ENCODE results near the gene LAMTOR4.
A peak's percentile ranks its signal among the peaks of the same experiment; 100 is the strongest.

LAMTOR4 gene

DNA sequence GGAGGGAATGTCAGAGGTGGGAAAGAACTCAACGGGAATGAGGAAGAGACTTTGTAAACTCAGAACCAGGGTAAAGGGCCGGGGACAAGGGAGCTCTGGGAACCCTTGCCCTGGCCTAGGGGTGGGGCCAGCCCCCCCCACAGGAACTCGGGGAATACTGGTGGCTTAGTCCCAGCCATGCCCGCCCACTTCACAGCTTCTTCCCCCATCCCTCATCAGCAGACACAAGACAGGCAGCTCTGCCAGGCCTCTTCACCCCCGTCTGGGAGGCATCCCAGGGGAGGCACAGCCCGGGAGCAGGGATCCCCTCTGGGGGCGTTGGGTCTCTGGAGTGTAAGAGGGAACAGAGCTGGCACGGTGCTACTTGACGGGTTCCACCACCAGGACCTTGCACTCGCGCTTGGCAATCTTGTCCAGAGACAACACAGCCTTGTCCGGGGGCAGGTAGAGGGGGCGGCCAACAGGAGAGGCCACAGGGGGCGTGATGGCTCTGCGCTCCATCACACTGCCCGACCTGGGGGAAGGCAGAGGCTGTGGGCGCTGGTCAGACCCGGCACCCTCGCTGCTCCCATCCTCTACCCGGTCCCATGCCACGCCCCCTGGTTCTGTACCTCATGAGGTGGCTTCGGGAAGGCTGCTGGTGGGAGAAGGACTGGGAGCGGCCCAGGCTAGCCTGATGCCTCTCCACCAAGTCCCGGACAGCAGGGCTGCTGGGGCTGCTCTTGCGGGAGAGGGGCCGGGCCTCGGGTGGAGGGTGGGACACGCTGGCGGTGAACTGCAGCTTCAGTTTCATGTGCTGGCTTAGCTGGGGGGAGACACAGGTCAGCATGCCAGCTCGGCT is 6.2 kb downstream of the LAMTOR4 start:
- no peak for DNase-seq

DNA sequence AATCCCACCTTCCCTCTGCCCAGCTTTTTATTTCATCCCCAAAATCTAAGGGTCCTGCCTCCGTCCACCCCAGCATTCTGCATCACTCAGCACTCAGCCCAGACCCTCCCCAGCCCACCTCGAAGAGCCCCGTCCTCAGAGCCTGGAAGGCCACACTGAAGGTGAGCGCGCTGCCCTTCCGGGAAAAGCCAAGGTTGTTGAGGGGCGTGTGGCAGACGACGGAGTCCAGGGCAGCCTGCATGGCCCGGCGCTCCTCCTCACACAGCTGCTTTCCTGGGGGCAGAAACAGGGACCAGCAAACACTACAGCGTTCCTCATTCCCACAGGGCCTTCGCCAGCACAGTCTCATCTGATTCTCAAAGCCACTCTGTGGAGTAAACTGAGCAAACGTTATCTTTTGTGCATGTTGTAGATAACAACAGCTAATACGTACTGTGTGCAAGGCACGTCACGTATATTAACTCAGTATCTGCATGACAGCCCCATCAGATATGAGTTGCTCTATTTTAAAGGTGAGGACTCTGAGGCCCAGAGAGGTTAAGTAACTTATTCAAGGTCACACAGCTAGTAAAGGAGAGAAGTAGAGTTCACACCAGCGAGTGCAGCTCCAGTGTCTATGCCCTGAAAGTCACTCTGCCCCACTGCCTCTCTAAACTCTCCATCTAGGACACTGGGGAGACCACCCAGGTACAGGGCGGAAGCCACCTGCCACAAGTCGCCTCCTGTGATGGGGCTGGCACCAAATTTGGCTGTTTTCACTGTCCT is 7.0 kb downstream of the LAMTOR4 start:
- DNase-seq, result no peak

DNA sequence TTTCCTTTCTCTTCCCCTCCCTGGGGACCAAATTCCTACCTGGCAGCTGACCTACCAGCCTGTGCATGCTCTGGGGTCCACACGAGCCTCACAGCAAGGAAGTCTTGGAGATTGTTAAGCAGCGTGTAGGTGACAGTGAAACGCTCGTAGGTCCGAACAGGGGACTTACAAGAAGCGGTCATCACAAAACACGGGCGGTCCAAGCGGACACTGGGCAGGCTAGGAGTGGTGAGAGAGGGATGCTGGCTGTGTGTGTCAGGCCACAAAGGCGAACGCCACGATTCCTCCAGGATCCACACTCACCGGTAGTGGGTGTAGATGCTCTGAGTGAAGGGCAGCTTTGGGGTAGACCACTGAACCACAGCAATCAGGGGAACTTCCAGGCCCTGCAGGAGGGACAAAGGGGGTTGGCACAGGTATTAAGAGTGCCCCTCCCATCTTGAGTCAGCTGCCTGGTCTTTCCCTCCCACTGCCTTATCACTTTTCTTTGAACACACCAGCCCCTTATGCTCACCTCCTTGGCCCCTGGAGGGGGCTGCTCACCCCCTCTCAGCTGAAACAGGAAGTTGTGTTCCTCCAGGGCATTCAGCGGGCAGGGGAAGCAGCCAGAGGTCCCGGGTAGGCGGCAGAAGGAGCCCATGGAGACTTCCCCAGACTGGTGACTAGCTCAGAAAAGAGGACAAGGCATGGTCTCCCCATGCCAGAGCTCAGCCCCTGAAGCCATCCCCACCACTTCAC is 7.8 kb downstream of the LAMTOR4 start:
- DNase-seq, result no peak

DNA sequence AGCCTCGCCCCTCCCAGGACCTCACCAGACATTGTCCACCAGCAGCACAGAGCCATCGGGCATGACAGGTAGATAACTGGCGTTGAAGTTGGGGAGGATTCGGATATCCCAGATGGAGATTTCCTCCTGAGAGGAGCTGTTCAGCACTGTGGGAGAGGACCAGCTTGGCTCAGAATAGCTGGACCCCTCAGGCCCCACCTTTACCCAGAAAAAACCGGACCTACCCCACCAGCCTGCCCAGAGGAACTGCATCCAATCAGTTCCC is 8.3 kb downstream of the LAMTOR4 start:
- DNase-seq, result no peak

DNA sequence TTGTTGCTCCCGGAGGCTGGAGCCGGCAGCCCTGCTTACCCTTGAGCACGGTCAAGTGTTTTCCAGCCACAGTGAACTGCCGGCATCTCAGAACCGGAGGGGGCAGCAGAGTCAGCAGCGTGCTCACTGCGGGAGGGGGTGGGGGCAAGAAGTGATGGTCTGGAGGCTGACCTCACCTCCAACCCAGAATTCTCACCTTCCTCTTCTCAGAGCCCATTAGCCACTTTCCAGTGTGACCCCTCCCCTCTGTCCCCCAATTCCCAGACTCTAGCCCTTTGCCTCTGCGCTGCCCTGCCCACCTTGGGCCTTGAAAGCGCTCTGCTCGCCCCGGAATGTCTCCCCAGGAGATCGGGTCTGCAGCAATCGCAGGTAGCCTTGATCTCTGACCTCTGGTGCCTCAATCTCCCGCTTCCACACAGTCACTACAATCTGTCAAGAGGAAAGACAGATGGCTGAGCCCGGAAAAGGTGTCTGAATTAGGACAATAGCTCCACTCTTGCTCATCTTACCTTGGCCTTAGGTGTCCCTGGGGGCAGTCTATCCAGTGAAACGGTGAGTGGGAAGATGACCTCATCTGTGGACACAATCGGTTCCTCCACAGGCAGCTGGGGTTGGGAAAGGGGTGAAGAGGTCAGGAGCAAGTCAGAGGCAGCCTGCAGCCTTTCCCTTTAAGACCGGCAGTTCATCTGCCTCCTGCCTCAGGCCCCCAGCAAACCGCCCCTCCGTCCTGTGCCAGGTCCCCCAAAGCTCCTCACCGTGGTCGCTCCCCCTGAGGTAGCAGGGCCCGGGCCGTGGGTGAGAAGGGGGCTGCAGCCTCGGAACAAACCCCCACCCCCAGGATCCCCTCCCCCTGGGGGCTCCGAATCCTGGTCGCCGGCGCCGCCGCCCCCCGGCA is 8.9 kb downstream of the LAMTOR4 start:
- no peak for DNase-seq

DNA sequence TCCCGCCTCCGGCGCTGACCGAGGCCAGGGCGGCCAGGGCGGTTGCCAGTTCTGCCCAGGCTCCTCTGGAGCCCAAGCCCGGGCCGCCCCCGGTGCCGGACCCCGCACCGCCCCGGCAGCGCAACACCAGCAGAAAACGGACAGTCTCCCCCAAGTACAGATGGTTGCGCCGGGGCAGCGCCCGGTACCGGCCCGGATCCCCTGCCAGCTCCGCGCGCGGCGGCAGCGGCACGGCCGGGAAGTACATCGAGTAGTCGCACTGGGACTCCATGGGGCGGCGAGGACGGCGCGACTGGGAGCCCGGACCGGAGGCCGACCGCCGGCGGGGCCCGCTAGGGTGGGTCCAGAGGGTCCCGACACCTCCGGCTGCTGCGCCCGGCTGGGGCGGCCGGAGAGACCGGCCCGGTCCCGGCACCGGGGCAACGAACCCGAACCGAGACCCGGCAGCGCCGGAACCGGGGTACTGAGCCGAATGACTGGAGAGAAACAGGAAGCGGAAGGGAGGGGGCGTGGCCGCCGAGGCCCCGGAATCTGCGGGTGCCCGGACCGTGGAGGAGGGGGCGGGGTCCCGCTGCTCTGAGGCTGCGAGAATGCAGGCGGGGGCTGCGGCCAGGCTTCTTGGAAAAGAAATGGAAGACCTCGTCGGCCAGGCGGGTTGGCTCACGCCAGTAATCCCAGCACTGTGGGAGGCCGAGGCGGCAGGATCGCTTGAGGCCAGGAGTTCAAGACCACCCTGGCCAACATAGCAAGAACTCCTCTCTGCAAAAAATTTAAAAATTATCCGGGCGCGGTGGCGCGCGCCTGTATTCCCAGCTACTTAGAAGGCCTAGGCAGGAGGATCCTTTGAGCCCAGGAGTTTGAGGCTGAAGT is 9.7 kb downstream of the LAMTOR4 start, which contains the start of gene TRAPPC14:
TRAPPC14 (minus strand) TSS at position 495 of the 870 bp plus-strand sequence; CDS start at position 271, 224 bp downstream.
- peak; percentile 84 for DNase-seq

DNA sequence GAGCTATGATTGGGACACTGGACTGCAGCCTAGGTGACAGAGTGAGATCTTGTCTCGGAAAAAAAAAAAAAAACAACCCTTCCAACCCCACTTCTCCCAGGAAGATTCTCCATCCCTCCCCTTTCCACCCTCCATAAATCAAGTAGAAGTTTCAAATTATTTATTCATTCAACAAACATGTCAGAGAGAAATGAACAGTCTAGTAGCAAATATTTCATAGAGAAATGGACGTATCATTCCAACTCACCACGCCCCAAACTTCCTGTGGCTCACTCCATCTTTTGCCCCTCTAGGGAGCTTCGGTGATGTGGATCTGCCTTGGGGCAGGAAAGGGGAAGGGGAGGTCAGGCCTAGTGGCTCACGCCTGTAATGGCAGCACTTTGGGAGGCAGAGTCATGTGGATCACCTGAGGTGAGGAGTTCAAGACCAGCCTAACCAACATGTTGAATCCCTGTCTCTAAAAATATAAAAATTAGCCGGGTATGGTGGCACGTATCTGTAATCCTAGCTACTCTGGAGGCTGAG is 10.4 kb downstream of the LAMTOR4 start:
- DNase-seq, result no peak

DNA sequence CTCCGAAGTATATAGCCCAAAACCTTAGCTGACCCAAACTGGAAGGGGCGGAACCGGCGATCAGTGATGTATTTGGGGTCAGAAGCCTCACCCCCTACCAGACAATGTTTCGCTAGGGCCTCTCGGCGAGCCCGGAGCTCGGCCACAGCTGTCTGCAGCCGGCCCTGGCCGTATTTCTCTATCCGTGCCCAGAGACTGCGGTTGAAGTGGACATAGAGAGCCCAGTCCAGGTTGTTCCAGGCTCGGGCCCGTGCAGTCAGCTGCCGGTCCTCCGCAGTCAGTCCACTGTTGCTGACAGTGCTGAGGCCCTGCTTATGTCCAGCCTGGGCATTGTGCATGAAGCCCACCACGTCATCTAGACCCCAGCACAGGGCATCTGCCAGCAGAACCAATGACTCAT is 11.3 kb downstream of the LAMTOR4 start:
- no peak for DNase-seq

DNA sequence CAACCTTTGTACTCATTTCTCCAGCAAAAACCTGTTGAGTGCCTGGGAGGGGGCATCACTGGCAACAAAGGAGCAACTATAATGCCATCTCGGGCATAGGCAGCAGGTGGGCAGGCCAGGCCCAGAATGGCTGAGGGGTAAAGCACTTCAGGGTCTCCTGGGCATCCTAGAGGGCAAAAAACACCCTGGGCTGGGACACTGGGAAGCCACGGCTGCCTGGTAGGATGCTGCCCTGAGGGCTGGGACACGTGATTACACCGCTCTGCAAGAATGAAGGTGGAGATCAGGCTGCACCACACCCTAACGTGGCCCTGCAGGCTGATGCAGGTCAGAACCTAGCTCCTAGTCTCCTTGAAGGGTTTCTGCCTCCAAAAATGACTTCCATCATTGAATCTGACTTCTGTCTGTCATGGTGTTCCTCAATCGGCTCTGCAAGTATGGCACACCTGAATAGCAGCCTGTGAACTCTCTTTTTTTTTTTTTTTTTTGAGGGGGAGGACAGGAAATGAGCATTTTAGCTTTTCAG is 14.4 kb downstream of the LAMTOR4 start:
- no peak for DNase-seq

DNA sequence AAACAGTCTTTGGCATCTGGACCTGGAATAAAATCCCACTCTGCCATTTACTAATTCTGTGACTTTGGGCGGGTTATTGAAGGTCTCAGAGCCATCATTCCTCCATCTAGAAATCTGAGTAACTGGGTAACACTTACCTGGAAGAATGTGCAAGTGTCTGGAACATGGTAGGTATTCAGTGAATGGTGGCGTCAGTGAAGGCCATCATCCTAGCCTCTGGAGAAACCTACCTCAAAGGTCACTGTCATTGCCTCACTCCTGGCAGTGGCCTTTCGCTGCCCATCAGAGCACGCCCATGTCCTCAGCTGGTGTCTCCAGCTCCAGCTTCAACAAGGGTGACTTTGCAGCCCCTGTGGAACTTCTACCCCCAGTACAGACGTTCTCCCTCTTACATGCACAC is 15.2 kb downstream of the LAMTOR4 start:
- no peak for DNase-seq

DNA sequence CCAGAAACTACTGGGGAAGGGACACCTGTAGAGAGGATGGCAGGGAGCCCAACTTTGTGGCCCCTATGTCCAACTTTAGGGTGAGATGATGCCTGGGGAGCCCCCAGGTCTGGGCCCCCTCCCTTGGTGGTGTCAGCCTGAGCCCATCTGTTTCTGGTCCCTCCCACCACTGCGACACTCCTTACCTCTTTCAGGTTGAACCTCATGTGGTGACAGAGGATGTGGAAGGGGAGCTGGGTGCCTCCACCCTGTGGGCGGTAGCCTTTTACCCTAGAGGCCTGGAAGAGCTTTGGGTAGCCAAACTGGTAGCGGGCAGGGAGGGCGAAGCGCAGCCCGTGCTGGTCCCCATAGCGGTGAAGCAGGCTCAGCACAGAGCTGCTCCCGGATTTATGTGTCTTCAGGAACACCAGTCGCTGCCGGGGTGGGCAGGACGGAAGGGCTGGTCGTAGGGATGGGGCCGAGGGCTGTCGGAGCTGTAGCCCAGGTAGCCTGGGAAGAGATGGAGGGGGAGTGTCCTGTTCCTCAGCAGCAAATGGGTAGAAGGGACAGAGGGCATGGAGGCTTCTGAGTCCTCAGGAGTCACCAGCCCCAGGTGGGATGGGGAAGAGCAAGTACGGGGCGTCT is 17.7 kb downstream of the LAMTOR4 start:
- DNase-seq, result no peak

DNA sequence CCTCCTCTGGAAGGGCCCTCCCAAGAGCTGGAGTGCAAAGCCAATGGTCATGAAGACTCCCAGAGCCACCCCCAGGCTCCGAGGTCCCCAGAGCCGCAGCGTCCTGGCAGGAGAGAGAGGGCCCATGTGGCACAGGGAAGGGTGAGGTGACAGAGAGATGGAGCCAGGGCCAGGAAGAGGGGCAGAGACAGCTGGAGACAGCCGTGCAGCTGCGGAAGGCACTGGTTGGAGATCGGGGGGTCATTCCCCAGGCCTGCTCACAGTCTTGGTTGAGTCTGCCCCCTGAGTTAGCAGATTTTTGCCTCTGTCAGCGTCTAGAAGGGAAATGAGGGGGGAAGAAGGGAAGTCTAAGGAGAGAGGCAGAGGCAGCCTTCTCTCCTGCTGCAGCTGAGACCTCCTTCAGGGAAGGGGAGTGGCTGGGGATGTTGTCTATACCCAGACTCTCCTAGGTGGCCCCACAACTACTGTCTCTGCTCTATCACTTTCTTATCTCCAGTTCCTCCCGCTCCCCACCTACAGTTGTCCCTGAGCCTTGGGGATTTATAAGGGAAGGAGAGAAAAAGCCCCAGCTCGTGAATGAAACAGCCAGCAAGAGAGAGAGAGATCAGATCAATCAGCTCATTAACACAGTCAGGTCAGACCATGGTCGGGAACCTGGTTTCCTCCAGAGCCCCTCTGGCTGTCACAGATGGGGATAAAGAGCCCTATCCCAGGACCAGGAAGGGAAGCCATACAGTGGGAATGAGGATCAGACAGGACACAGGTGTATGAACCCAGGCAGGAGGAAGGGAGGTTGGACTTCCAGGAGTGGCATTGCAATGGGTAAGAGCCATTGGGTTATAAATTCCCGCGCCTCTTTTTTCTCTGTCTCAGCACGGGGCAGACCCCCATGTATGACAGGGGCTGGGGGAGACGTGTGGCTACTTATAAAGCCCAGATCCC is 18.5 kb downstream of the LAMTOR4 start:
- DNase-seq, result no peak

DNA sequence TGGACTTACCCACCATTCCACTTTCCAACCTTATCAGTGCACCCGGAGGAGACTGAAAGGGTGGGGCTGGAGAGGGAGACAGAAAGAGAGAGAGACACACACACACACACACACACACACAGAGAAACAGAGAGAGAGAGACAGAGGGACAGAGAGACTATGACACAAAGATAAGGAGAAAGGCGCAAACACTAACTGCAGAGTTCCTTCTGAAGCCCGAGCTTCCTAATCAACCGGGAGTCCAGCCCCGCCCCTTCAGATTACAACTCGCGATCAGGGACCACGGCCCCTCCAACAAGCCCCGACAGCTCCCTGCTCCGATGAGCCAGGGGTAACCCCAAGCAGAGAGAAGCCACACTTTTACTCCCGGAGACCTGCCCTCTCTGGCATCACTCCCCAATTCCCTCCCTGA is 19.2 kb downstream of the LAMTOR4 start:
- no peak for DNase-seq

DNA sequence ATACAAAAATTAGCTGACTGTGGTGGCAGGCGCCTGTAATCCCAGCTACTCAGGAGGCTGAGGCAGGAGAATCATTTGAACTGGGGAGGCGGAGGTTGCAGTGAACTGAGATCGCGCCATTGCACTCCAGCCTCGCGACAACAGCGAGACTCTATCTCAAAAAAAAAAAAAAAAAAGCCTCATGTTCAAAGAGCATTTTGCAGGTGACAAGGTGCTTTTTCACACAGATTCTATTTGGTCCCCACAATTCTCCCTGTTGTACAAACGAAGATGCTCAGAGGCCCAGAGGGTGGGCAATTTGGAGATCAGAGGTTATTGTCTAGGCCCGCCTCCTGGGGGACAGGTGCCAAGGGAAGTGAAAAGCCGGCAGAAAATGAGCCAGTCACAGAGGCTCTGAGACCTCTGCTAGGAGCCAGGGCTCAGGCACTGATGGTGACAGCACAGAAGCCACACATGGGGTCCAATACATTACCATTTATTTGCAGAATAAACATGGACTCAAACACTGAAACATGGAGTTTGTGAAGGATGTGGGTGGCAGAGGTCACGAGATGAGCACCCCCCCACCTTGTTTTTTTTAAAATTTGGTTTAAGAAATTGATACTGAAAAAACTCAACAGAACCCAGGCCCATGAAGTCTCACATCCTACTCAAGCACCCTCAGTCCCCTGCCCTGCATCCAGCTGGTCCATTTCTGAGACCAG is 20.6 kb downstream of the LAMTOR4 start:
- DNase-seq, result no peak

DNA sequence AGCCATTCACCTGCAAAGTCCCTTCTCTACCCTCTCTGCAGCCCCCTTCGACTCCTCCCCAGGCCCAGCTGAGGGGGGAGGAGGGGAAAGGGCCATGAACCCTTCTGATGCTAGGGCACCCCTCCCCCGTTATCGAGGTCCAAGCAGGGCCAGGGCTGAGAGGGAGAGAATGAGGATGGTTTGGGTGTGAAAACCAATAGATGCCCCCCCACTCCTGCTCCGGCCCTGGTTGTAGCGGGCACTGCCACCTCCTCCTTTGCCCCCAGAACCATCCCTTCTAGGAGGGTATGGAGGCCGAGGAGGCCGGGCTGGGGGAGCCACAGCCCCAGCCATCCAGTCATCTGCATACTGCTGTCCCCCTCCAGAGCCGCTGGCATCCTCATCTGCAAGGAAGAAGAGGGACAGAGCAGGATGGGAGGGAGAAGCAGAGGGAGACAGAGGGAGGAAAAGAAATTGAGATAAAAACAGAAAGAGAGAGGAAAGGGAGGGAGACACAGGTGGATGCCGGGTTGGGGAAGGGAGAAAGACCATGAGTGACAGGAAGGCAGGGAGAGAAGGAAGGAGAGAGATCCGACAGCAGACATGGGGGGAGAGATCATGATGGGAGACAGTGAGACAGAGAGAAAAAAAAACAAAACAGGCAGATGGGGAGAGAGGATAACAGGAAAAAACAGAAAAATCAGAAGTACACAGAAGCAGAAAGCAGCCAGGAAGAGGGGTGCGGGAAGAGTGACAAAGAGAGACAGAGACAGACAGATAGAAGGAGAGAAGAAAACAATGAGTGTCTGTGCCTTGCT is 21.6 kb downstream of the LAMTOR4 start:
- no peak for DNase-seq

DNA sequence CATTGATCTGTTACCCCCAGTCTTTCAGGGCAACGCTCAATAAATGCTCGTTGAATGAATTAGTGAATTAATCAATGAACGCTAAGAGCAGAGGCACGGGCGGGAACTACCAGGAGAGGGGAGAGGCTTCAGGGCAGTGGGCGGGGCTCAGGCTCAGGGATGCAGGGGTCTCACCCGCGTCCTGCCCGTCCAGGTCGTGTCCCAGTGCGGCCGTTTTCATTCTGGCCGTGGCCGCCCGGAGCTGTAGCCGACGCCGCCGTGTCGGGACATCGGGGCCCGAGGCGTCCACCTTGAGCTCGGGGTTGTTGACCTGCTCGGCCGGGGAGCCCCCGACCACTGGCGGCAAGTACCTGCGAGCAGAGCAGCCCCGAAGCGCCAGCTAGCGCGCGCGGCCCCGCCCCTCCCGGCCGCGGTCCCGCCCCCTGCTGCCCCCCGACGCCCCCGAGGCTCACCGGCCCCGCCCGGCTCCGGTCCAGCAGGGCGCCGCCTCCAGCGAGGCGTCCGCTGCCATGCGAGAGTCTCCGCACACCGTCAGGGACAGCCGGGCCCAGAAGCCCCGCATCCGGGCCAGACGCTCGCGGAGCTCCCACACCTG is 22.5 kb downstream of the LAMTOR4 start:
- DNase-seq, result no peak

DNA sequence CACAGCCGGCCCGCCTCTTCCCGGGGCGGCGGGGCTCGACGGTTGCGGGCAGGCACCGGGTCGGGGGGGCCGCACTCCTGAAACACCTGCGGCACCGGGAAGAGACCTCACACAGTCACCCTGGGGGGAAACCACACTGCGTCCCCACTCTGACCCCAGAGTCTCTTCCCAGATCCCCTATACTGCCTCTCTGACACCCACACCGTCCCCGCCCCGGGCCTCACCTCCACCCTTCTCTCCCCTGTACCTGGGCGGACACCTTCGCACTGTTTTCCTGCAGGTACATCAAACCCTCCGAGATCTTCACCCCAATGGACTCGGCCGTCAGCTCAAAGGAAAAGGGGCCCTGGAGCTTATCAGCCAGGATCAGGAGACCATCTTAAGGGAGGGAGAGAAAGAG is 23.1 kb downstream of the LAMTOR4 start:
- DNase-seq, result no peak
